BJ (cell line): ENCODE measurements around the gene ADGRE2. TPM values are rescaled to one million over a fixed set of nuclear protein-coding genes. Genes with fewer than 3 reads are reported as not detected.

Experiments used
- CTCF ChIA-PET: fragments of 350-600 bp; formaldehyde crosslinking; extraction: SDS; loops from one replicate; lab custom pipeline; 2021; ENCODE audit warnings: antibody characterized with exemption, inconsistent platforms; lab: Yijun Ruan, JAX
- POLR2A ChIA-PET: fragments of 300-600 bp; sonication (Branson Sonifier 250); formaldehyde crosslinking; extraction: SDS; loops from one replicate; lab custom pipeline; 2021; ENCODE audit warnings: antibody characterized with exemption; lab: Charles Lee
- DNase-seq: peaks from one replicate; pipeline ENCODE4 v3.0.0-alpha.2; 2011; ENCODE audit warnings: low read depth
- H3K27me3 ChIP-seq: 2 replicates; pipeline ENCODE4 v1.6.0; 2011; ENCODE audit warnings: low read length; ENCODE audit not compliant: control insufficient read depth, insufficient read depth
- H3K36me3 ChIP-seq: 2 replicates; pipeline ENCODE4 v1.5.1; 2011; ENCODE audit warnings: low read length; ENCODE audit not compliant: control insufficient read depth, insufficient read depth
- H3K4me3 ChIP-seq: 2 replicates; pipeline ENCODE4 v1.5.1; 2011; ENCODE audit warnings: low read depth, mild to moderate bottlenecking, control low read depth, low read length
- polyA plus RNA-seq: library from polyadenylated mRNA; depleted of rRNA; stranded (reverse); fragments of >200 nt; gene quantifications from 2 replicates; pipeline ENCODE4 v1.2.3, GENCODE V29; 2011
- TF ChIP-seq, protein P1 (sequence below): IDR thresholded peaks from 2 replicates; pipeline ENCODE4 v1.5.1; 2011; ENCODE audit warnings: low read depth, mild to moderate bottlenecking, control low read depth, inconsistent platforms, low read length, moderate library complexity; ENCODE audit not compliant: insufficient read depth

ADGRE2 gene
- polyA plus RNA-seq, 1 experiment: 0.72 TPM

DNA sequence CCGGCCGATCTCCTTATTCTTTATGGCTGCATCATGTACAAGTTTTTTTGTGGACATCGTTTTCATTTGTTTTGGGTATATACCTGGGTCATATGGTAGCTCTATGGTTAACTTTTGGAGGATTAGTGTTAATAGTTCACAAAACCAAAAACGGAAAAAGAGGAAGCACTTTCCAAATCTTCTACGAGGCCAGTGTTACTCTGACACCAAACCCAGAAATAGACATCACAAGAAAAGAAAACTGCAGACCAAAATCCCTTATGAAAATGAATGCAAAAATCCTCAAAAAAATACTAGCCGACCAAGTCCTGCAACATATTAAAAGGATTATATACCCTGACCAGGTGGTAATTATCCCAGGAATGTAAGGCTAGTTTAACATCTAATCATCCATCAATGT lies 29.8 kb downstream of the ADGRE2 start:
- DNase-seq: no peak
- POLR2A ChIA-PET: no interaction called here
- no peak overlapping the region for H3K4me3 ChIP-seq
- H3K27me3 ChIP-seq: no peaks in the 10 kb centered on the region
- no peaks in the 10 kb centered on the region for H3K36me3 ChIP-seq
- CTCF ChIA-PET: interaction anchor here (1.8 kb wide), 1 partner anchor 14 kb away, joined by 5 read pairs; no protein-coding TSS in a partner anchor
- TF ChIP-seq, protein P1, sequence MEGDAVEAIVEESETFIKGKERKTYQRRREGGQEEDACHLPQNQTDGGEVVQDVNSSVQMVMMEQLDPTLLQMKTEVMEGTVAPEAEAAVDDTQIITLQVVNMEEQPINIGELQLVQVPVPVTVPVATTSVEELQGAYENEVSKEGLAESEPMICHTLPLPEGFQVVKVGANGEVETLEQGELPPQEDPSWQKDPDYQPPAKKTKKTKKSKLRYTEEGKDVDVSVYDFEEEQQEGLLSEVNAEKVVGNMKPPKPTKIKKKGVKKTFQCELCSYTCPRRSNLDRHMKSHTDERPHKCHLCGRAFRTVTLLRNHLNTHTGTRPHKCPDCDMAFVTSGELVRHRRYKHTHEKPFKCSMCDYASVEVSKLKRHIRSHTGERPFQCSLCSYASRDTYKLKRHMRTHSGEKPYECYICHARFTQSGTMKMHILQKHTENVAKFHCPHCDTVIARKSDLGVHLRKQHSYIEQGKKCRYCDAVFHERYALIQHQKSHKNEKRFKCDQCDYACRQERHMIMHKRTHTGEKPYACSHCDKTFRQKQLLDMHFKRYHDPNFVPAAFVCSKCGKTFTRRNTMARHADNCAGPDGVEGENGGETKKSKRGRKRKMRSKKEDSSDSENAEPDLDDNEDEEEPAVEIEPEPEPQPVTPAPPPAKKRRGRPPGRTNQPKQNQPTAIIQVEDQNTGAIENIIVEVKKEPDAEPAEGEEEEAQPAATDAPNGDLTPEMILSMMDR: no peak

DNA sequence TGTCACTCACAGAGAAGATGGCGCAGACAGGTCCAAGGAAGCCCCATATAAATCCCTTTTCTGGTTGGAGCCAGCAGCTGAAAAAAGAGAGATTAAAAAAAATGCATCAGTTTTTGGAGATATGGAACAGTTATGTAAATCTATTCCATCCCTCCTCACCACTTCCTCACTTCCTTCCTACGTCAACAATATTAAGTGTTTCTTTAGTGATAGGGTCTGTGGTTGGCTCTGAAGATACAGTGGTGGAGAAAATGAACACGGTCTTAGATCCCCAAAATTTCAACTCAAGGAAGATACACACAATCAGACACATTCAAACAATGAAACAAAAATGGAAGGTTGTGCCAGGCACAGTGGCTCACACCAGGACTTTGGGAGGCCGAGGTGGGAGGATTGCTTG lies 31.5 kb downstream of the ADGRE2 start:
- TF ChIP-seq, protein P1: no peak
- CTCF ChIA-PET: interaction anchor here (1.8 kb wide), 1 partner anchor 12 kb away, joined by 5 read pairs; no protein-coding TSS in a partner anchor

DNA sequence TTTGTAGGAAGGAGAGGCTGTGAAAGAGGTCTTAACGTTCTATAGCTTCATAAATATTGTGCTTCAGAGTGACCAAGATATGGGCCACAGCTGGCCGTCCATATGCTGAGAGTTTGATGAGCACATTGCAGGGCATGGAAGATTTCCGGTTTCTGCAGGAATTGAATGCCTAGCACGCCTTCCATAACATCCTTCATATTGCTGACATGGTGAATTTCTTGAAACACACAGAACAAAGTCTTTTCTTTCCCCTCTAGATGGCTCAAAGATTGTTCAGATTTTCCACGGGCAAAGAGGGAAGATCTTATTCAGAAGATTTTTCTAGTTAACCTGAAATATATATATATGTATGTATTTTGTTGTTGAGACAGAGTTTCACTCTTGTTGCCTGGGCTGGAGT lies 42.4 kb downstream of the ADGRE2 start:
- no peak for DNase-seq
- Histone ChIP-seq H3K36me3 (no peaks in the 10 kb centered on the region), H3K27me3 (no peaks in the 10 kb centered on the region), H3K4me3 (no peak overlapping the region)
- TF ChIP-seq, protein P1: no peak
- ChIA-PET CTCF (no interaction called here), POLR2A (no interaction called here)

More for the DNA sequence above, 31.5 kb downstream of the ADGRE2 start:
- POLR2A ChIA-PET: no interaction called here
- no peaks in the 10 kb centered on the region for H3K27me3 ChIP-seq
- H3K36me3 ChIP-seq: no peaks in the 10 kb centered on the region
- no peak for DNase-seq
- H3K4me3 ChIP-seq: no peak overlapping the region

DNA sequence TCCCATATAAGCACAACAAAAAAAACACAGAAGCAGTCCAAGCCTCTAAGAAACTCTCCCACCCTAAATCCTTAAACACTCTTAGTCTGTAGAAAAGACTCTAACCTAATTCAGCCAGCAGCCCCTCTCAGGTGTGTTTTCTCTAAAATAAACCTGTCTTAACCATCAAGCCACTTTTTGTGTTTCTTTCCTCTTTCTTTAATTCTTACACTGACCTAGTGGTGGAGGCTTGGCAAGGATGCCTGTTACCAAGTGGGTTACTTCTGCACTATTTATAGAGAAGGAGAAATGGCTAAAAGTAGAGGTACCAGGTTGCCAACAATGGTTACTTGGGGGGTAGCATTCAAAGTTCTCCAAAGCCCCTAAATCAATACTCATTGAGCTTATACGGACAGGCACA lies 44.8 kb downstream of the ADGRE2 start:
- Histone ChIP-seq H3K4me3 (no peak overlapping the region), H3K36me3 (no peaks in the 10 kb centered on the region), H3K27me3 (no peaks in the 10 kb centered on the region)
- ChIA-PET POLR2A (no interaction called here), CTCF (no interaction called here)
- DNase-seq: no peak
- TF ChIP-seq, protein P1: no peak

DNA sequence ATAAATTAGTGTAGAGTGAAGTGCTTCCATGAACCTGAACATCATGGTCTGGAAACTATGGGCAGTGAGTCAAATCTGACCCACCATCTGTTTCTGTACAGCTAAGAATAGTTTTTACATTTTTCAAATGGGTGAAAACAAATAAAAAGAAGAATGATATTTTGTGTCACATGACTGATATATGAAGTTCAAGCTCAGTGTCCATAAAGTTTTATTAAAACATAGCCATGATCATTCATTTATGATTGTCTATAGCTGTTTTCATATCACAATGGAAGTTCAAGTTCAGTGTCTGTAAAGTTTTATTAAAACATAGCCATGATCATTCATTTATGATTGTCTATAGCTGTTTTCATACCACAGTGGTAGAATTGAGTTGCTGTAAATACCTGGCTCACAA lies 45.9 kb downstream of the ADGRE2 start:
- ChIA-PET POLR2A (no interaction called here), CTCF (no interaction called here)
- Histone ChIP-seq H3K27me3 (no peaks in the 10 kb centered on the region), H3K4me3 (no peak overlapping the region), H3K36me3 (no peaks in the 10 kb centered on the region)
- TF ChIP-seq, protein P1: no peak
- no peak for DNase-seq
